Gastroesophageal sphincter (tissue), 3 donors: ENCODE measurements around the gene BBOX1.

Source experiments
- POLR2A ChIP-seq, 2 donors: fragments of 450-650 bp; IDR thresholded peaks; one replicate each; pipeline ENCODE4 v1.6.1; 2017; ENCODE audit warnings: antibody characterized with exemption in 2 of 2, mild to moderate bottlenecking in 2 of 2, moderate library complexity in 1 of 2
- TF ChIP-seq, protein P1 (sequence below), 4 experiments: fragments of 200-600 bp in 2 of 4; fragments of 450-650 bp in 2 of 4; sonication (generic) in 1 of 4; IDR thresholded peaks; one replicate each; pipeline ENCODE4 v1.5.1; 2017 to 2019; ENCODE audit warnings: antibody characterized with exemption in 4 of 4, mild to moderate bottlenecking in 2 of 4, moderate library complexity in 2 of 4

DNA sequence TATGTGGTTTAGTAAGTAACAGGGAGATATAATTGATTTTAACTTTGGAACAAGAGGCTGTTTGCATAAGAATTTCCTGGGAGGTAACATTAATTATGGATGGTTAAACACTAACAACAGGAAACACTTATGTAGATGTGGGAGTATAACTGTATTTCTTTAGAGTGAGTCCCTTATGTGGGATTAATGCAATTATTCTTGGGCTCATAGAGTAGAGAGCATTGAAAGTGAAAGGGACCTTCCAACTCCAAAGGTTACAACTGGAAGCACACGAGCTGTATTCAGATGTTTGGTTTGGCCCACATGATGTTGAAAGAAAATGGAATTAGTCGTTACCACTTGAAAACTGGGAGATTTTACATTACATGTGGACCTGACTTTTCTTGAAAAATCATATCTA lies 53.5 kb downstream of the BBOX1 start:
- TF ChIP-seq, protein P1, sequence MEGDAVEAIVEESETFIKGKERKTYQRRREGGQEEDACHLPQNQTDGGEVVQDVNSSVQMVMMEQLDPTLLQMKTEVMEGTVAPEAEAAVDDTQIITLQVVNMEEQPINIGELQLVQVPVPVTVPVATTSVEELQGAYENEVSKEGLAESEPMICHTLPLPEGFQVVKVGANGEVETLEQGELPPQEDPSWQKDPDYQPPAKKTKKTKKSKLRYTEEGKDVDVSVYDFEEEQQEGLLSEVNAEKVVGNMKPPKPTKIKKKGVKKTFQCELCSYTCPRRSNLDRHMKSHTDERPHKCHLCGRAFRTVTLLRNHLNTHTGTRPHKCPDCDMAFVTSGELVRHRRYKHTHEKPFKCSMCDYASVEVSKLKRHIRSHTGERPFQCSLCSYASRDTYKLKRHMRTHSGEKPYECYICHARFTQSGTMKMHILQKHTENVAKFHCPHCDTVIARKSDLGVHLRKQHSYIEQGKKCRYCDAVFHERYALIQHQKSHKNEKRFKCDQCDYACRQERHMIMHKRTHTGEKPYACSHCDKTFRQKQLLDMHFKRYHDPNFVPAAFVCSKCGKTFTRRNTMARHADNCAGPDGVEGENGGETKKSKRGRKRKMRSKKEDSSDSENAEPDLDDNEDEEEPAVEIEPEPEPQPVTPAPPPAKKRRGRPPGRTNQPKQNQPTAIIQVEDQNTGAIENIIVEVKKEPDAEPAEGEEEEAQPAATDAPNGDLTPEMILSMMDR (IDR thresholded peaks at IDR 0.05) = no peak
- no peak for TF ChIP-seq POLR2A (IDR thresholded peaks at IDR 0.05)
